ENCODE data around the gene GSAP.

The GSAP gene

GRCh38 chr7:77393954-77394353, 22.2 kb downstream of the GSAP start:
- no peak overlapping the region for H3K4me3 ChIP-seq (ENCODE audit: low read depth, low read length)
- TF ChIP-seq CTCF (IDR thresholded peaks at IDR 0.05; ENCODE audit: low read depth, low read length) (no peak), MAX (IDR thresholded peaks at IDR 0.05; ENCODE audit: low read depth, low read length) (no peak), POLR2A (IDR thresholded peaks at IDR 0.05; ENCODE audit: extremely low read depth, insufficient read length) (no peak), MYC (IDR thresholded peaks at IDR 0.05; ENCODE audit: low read depth, low read length) (no peak)
- DNase-seq (ENCODE audit: low read depth) = no peak

GRCh38 chr7:77393261-77393660, 22.9 kb downstream of the GSAP start:
- no peak overlapping the region for H3K4me3 ChIP-seq (ENCODE audit: low read depth, low read length)
- TF ChIP-seq MAX (IDR thresholded peaks at IDR 0.05; ENCODE audit: low read depth, low read length) = no peak
- no peak for TF ChIP-seq MYC (IDR thresholded peaks at IDR 0.05; ENCODE audit: low read depth, low read length)
- no peak for TF ChIP-seq CTCF (IDR thresholded peaks at IDR 0.05; ENCODE audit: low read depth, low read length)
- no peak for TF ChIP-seq POLR2A (IDR thresholded peaks at IDR 0.05; ENCODE audit: extremely low read depth, insufficient read length)
- DNase-seq (ENCODE audit: low read depth) = no peak

GRCh38 chr7:77391230-77391629, 24.9 kb downstream of the GSAP start:
- no peak for DNase-seq (ENCODE audit: low read depth)
- TF ChIP-seq CTCF (IDR thresholded peaks at IDR 0.05; ENCODE audit: low read depth, low read length) (no peak), MAX (IDR thresholded peaks at IDR 0.05; ENCODE audit: low read depth, low read length) (0 out of 2 replicates have a peak, but pooled peaks have one; percentile 37)
- H3K4me3 ChIP-seq (ENCODE audit: low read depth, low read length) = no peak overlapping the region

- TF ChIP-seq MAX (IDR thresholded peaks at IDR 0.05; ENCODE audit: low read depth, low read length) (no peak), MYC (IDR thresholded peaks at IDR 0.05; ENCODE audit: low read depth, low read length) (no peak), POLR2A (IDR thresholded peaks at IDR 0.05; ENCODE audit: extremely low read depth, insufficient read length) (no peak), CTCF (IDR thresholded peaks at IDR 0.05; ENCODE audit: low read depth, low read length) (no peak)
- no peak for DNase-seq (ENCODE audit: low read depth)
- H3K4me3 ChIP-seq (ENCODE audit: low read depth, low read length) = no peak overlapping the region
These were observed 28.0 kb downstream of the GSAP start for GRCh38 chr7:77388055-77388641.

GRCh38 chr7:77386165-77386822, 29.9 kb downstream of the GSAP start:
- no peak for DNase-seq (ENCODE audit: low read depth)
- no peak overlapping the region for H3K4me3 ChIP-seq (ENCODE audit: low read depth, low read length)
- TF ChIP-seq CTCF (IDR thresholded peaks at IDR 0.05; ENCODE audit: low read depth, low read length) = no peak
- no peak for TF ChIP-seq MAX (IDR thresholded peaks at IDR 0.05; ENCODE audit: low read depth, low read length)
- TF ChIP-seq POLR2A (IDR thresholded peaks at IDR 0.05; ENCODE audit: extremely low read depth, insufficient read length) = no peak
